Measurements from ENCODE around the gene NFYB.

NFYB gene

GRCh38 chr12:104152685-104153241, 14.8 kb upstream of the NFYB start:
- no peaks in the 10 kb centered on the region for H3K9me3 ChIP-seq (ENCODE audit: control insufficient read depth, low read length)
- no peaks in the 10 kb centered on the region for H3K27me3 ChIP-seq (ENCODE audit: control insufficient read depth, insufficient read depth, low read length)
- no peaks in the 10 kb centered on the region for H3K36me3 ChIP-seq (ENCODE audit: control insufficient read depth, insufficient read depth, low read length)
- H3K9ac ChIP-seq (ENCODE audit: low read length), result no peak overlapping the region
- H3K4me3 ChIP-seq (ENCODE audit: low read length), result no peak overlapping the region
- H3K4me1 ChIP-seq (ENCODE audit: control insufficient read depth, insufficient read depth, low read length), result no peaks in the 10 kb centered on the region

GRCh38 chr12:104150416-104150815, 12.4 kb upstream of the NFYB start:
- no peaks in the 10 kb centered on the region for H3K36me3 ChIP-seq (ENCODE audit: control insufficient read depth, insufficient read depth, low read length)
- H3K27me3 ChIP-seq (ENCODE audit: control insufficient read depth, insufficient read depth, low read length), result no peaks in the 10 kb centered on the region
- no peak overlapping the region for H3K4me3 ChIP-seq (ENCODE audit: low read length)
- H3K9ac ChIP-seq (ENCODE audit: low read length), result no peak overlapping the region
- no peaks in the 10 kb centered on the region for H3K4me1 ChIP-seq (ENCODE audit: control insufficient read depth, insufficient read depth, low read length)
- H3K9me3 ChIP-seq (ENCODE audit: control insufficient read depth, low read length), result no peaks in the 10 kb centered on the region

- H3K27me3 ChIP-seq (ENCODE audit: control insufficient read depth, insufficient read depth, low read length), result no peaks in the 10 kb centered on the region
- no peaks in the 10 kb centered on the region for H3K36me3 ChIP-seq (ENCODE audit: control insufficient read depth, insufficient read depth, low read length)
- H3K4me1 ChIP-seq (ENCODE audit: control insufficient read depth, insufficient read depth, low read length), result no peaks in the 10 kb centered on the region
- H3K9ac ChIP-seq (ENCODE audit: low read length), result no peak overlapping the region
- no peak overlapping the region for H3K4me3 ChIP-seq (ENCODE audit: low read length)
- no peaks in the 10 kb centered on the region for H3K9me3 ChIP-seq (ENCODE audit: control insufficient read depth, low read length)
These were observed 9.3 kb upstream of the NFYB start for GRCh38 chr12:104147346-104147745.

DNA sequence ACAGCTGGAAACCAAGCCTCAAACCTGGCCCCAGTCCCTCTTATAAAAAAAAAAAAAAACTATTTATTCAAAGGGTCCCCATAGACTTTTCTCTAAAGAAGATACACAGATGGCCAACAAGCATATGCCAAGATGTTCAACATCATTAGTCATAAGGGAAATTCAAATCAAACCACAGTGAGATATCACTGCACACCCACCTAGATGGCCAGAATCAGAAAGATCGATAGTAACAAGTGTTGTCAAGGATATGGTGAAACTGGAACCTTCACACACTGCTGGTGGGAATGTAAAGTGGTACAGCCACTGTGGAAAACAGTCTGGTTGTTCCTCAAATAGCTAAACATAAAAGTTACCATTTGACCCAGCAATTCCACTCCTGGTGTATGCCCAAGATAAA, 5.9 kb upstream of the NFYB start:
- H3K9me3 ChIP-seq (ENCODE audit: control insufficient read depth, low read length), result no peaks in the 10 kb centered on the region
- no peaks in the 10 kb centered on the region for H3K27me3 ChIP-seq (ENCODE audit: control insufficient read depth, insufficient read depth, low read length)
- no peaks in the 10 kb centered on the region for H3K4me1 ChIP-seq (ENCODE audit: control insufficient read depth, insufficient read depth, low read length)
- no peaks in the 10 kb centered on the region for H3K36me3 ChIP-seq (ENCODE audit: control insufficient read depth, insufficient read depth, low read length)
- no peak overlapping the region for H3K9ac ChIP-seq (ENCODE audit: low read length)
- no peak overlapping the region for H3K4me3 ChIP-seq (ENCODE audit: low read length)

GRCh38 chr12:104143002-104143401, 5.0 kb upstream of the NFYB start:
- no peaks in the 10 kb centered on the region for H3K27me3 ChIP-seq (ENCODE audit: control insufficient read depth, insufficient read depth, low read length)
- no peaks in the 10 kb centered on the region for H3K4me1 ChIP-seq (ENCODE audit: control insufficient read depth, insufficient read depth, low read length)
- H3K4me3 ChIP-seq (ENCODE audit: low read length), result no peak overlapping the region
- no peaks in the 10 kb centered on the region for H3K9me3 ChIP-seq (ENCODE audit: control insufficient read depth, low read length)
- no peak overlapping the region for H3K9ac ChIP-seq (ENCODE audit: low read length)
- no peaks in the 10 kb centered on the region for H3K36me3 ChIP-seq (ENCODE audit: control insufficient read depth, insufficient read depth, low read length)

- Histone ChIP-seq H3K4me3 (ENCODE audit: low read length) (no peak overlapping the region), H3K4me1 (ENCODE audit: control insufficient read depth, insufficient read depth, low read length) (no peaks in the 10 kb centered on the region), H3K36me3 (ENCODE audit: control insufficient read depth, insufficient read depth, low read length) (no peaks in the 10 kb centered on the region), H3K9me3 (ENCODE audit: control insufficient read depth, low read length) (no peaks in the 10 kb centered on the region), H3K27me3 (ENCODE audit: control insufficient read depth, insufficient read depth, low read length) (no peaks in the 10 kb centered on the region), H3K9ac (ENCODE audit: low read length) (no peak overlapping the region)
These were observed 4.5 kb upstream of the NFYB start for GRCh38 chr12:104142543-104142942.

DNA sequence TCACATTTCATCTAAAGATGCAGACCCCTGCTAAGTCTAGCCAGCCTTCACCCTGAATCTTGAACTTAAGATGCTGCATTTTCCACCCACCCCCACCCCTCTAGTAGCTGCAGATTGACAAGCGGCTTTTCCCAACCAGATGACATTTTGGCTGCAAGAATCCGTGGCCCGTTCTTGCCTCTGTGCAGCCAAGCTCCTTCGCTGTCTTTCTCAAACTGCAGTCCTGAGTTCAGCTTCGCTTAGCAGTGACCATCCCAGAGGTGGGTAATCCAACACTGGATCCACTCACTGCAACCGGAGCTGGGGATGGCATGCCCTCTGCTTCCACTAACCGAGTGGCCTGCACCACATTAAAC, 765 bp upstream of the NFYB start:
- no peak overlapping the region for H3K9ac ChIP-seq (ENCODE audit: low read length)
- H3K9me3 ChIP-seq (ENCODE audit: control insufficient read depth, low read length), result no peaks in the 10 kb centered on the region
- no peak overlapping the region for H3K4me3 ChIP-seq (ENCODE audit: low read length)
- no peaks in the 10 kb centered on the region for H3K36me3 ChIP-seq (ENCODE audit: control insufficient read depth, insufficient read depth, low read length)
- no peaks in the 10 kb centered on the region for H3K4me1 ChIP-seq (ENCODE audit: control insufficient read depth, insufficient read depth, low read length)
- no peaks in the 10 kb centered on the region for H3K27me3 ChIP-seq (ENCODE audit: control insufficient read depth, insufficient read depth, low read length)

DNA sequence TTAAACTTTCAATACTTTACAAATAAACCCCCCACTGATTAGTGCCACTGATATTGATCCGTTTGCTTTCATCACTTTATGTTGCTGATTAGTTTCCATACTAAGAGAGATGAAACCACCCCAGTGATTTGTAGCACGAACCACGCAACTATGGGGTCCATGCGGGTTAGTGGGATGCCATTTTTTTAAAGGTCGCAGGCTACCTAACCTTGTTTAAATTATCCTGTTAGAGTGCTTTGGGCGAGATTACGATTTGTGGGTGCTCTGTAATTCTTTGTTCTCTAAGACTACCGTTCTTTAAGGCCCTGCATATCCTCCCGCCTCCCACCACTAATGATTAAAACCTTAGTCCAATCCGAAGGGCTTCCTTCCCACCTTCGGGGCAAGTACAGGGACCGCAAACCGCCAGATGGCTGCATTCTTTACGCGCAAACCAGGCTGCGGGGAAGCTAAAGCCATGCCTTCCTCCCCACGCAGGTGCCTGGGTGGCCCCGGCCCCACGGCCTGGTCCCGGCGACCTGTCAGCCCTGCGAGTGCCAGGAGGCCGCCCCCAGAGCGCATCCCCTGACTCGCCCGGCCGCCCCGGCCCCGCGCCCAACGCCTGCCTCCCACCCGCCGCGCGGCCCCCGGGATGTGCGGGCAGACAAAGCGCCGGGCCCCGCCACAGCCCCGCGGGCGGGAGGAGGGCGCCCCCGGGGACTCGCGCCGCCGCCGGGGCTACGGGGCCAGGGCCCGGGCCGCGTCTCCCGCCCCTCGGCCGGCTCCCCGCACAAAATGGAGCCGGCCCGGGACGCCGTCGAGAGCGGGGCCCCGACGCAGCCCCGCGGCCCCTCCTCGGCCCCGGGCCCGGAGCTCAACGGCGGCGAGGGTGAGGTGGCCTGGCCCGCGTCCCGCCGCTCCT, 759 bp downstream of the NFYB start:
- Histone ChIP-seq H3K9me3 (ENCODE audit: control insufficient read depth, low read length) (no peaks in the 10 kb centered on the region), H3K4me1 (ENCODE audit: control insufficient read depth, insufficient read depth, low read length) (no peaks in the 10 kb centered on the region), H3K4me3 (ENCODE audit: low read length) (peak overlapping the region; percentile 74), H3K9ac (ENCODE audit: low read length) (peak overlapping the region; percentile 81), H3K36me3 (ENCODE audit: control insufficient read depth, insufficient read depth, low read length) (no peaks in the 10 kb centered on the region), H3K27me3 (ENCODE audit: control insufficient read depth, insufficient read depth, low read length) (no peaks in the 10 kb centered on the region)

DNA sequence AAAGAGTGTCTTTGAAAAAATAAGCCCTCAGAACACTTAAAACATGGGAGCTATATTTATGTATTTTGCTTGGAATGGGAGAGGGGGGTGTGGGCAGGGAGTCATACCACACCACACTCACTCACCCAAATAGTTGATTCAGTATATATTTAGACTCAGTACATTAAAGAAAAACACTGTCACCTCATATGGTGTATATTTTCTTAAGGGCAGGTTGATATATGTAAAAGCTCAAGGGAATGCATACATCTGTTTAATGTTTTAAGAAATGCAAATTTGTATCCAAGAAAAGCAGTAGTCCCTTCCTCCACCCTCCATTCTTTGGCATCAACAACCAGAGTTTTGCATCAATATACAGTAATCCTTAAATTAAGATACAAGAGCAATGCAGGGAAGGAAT, 1.4 kb downstream of the NFYB start:
- H3K4me3 ChIP-seq (ENCODE audit: low read length), result peak overlapping the region; percentile 74
- no peaks in the 10 kb centered on the region for H3K4me1 ChIP-seq (ENCODE audit: control insufficient read depth, insufficient read depth, low read length)
- no peaks in the 10 kb centered on the region for H3K9me3 ChIP-seq (ENCODE audit: control insufficient read depth, low read length)
- H3K27me3 ChIP-seq (ENCODE audit: control insufficient read depth, insufficient read depth, low read length), result no peaks in the 10 kb centered on the region
- peak overlapping the region; percentile 81 for H3K9ac ChIP-seq (ENCODE audit: low read length)
- no peaks in the 10 kb centered on the region for H3K36me3 ChIP-seq (ENCODE audit: control insufficient read depth, insufficient read depth, low read length)

DNA sequence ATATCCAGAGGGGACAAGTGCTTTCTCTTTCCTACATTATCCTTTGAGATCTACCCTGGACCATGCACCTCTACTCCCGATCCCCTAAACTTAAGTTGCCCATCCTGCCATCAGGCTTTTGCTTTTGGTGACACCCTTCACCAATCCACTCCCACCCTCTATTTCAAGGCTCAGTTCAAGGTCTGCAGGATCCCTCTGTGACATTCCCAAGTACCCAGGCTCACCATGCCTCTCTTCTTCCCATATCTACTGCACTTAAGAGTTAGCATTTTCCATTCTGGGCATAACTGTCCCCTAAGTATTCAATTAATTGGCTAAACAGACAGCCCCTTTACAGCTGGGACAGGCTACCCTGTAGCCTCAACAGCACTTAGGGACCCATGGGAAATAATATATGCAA, 3.1 kb downstream of the NFYB start:
- H3K27me3 ChIP-seq (ENCODE audit: control insufficient read depth, insufficient read depth, low read length), result no peaks in the 10 kb centered on the region
- no peaks in the 10 kb centered on the region for H3K9me3 ChIP-seq (ENCODE audit: control insufficient read depth, low read length)
- H3K4me3 ChIP-seq (ENCODE audit: low read length), result no peak overlapping the region
- peaks cover 7% of the 10 kb centered on the region for H3K4me1 ChIP-seq (ENCODE audit: control insufficient read depth, insufficient read depth, low read length)
- no peaks in the 10 kb centered on the region for H3K36me3 ChIP-seq (ENCODE audit: control insufficient read depth, insufficient read depth, low read length)
- H3K9ac ChIP-seq (ENCODE audit: low read length), result no peak overlapping the region

DNA sequence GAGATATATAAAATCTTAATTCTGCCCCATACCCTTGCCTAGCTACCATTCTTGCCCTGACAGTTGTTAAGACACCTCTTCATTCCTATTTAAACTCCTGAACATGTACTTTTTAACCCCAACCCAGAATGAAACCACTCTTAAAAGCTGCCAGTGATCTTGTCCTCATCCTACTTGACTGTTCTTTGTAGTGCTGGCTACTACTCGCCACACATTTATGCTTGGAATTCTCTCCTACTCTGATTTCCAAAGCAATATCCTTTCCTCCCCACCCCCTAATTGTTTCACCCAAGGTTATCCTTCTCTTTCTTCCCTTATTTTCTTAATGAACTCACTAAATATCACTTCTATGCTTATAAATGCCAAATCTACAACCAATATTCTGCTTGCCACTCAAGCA, 4.1 kb downstream of the NFYB start:
- no peak overlapping the region for H3K9ac ChIP-seq (ENCODE audit: low read length)
- H3K36me3 ChIP-seq (ENCODE audit: control insufficient read depth, insufficient read depth, low read length), result no peaks in the 10 kb centered on the region
- peaks cover 7% of the 10 kb centered on the region for H3K4me1 ChIP-seq (ENCODE audit: control insufficient read depth, insufficient read depth, low read length)
- no peak overlapping the region for H3K4me3 ChIP-seq (ENCODE audit: low read length)
- H3K9me3 ChIP-seq (ENCODE audit: control insufficient read depth, low read length), result no peaks in the 10 kb centered on the region
- no peaks in the 10 kb centered on the region for H3K27me3 ChIP-seq (ENCODE audit: control insufficient read depth, insufficient read depth, low read length)

DNA sequence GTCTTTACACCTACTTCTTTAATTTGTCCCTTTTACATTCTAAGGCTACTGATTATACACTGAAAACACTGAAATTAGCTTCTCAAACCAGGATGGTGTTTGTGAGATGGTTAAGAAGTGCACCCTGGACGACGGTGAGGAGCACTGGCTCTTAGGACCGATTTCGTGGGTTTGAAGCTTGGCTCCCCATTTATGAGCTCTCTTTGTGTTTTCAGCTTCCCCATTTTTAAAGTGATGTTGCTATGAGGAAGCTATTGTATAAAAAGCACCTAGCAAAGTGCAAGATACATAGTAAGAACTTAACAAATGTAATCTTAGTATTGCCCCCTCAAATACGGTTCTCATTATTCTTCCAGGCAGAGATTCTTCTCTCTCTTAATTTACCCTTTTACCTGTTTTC, 4.7 kb downstream of the NFYB start:
- no peak overlapping the region for H3K4me3 ChIP-seq (ENCODE audit: low read length)
- peaks cover 7% of the 10 kb centered on the region for H3K4me1 ChIP-seq (ENCODE audit: control insufficient read depth, insufficient read depth, low read length)
- no peaks in the 10 kb centered on the region for H3K27me3 ChIP-seq (ENCODE audit: control insufficient read depth, insufficient read depth, low read length)
- H3K9ac ChIP-seq (ENCODE audit: low read length), result no peak overlapping the region
- H3K36me3 ChIP-seq (ENCODE audit: control insufficient read depth, insufficient read depth, low read length), result no peaks in the 10 kb centered on the region
- no peaks in the 10 kb centered on the region for H3K9me3 ChIP-seq (ENCODE audit: control insufficient read depth, low read length)

Data from mucosa of stomach (tissue), 1 donor.